ENCODE measurements around the gene ANKRD37.
A peak's percentile ranks its signal among the peaks of the same experiment; 100 is the strongest.

DNA sequence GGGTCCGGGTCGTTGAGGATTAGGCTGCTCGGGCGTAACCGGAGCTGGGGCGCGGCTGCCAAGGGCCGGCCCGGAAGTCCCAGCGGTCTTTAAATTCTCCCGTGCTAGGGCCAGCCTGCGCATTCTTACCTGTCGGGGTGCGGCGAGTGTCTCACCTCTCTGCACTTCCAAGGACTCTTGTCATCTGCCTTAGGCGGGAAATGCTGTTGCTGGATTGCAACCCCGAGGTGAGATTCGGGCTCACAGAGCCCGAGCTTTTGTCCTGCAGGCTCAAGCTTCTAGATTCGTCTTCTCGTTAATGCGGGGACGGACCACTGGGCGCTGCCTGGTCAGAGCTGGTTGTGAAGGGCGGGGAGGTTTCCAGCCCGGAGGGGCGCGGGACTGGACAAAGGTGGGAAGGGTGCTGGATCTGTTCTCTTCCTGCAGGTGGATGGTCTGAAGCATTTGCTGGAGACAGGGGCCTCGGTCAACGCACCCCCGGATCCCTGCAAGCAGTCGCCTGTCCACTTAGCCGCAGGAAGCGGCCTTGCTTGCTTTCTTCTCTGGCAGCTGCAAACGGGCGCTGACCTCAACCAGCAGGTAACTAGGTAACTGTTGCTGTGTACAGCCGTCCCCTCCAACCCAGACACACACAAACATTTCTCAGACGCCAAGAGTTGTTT lies at the start of gene ANKRD37:
- TF ChIP-seq CTCF (IDR thresholded peaks at IDR 0.05), result peak in 3 of 7 experiments; percentile 8 to 39 (median 25)
- TF ChIP-seq POLR2A (IDR thresholded peaks at IDR 0.05), result peak; percentile 81 to 99 (median 98)

Measured in body of pancreas (tissue), 4 donors.